Fibroblast of skin of back (primary cell): Measurements from ENCODE around the gene PDE10A.
A peak's percentile ranks its signal among the peaks of the same experiment; 100 is the strongest.

Source experiments
- DNase-seq: peaks from one replicate; pipeline ENCODE4 v3.0.0-alpha.2; 2013

The PDE10A gene

GRCh38 chr6:165678429-165678828, 15.4 kb upstream of the PDE10A start:
- no peak for DNase-seq

- DNase-seq = no peak
Measured at GRCh38 chr6:165677091-165677490, 14.1 kb upstream of the PDE10A start.

- DNase-seq = no peak
Measured at GRCh38 chr6:165676435-165677068, 13.5 kb upstream of the PDE10A start.

GRCh38 chr6:165675120-165675519, 12.1 kb upstream of the PDE10A start:
- DNase-seq = no peak

- DNase-seq = no peak
Measured at GRCh38 chr6:165674155-165675029, 11.4 kb upstream of the PDE10A start.

GRCh38 chr6:165671222-165671768, 8.3 kb upstream of the PDE10A start:
- no peak for DNase-seq

- DNase-seq = no peak
Measured at GRCh38 chr6:165668951-165669350, 5.9 kb upstream of the PDE10A start.

- no peak for DNase-seq
Measured at GRCh38 chr6:165665384-165665672, 2.3 kb upstream of the PDE10A start.

GRCh38 chr6:165664559-165665383, 1.7 kb upstream of the PDE10A start:
- no peak for DNase-seq

GRCh38 chr6:165663736-165664558, 906 bp upstream of the PDE10A start:
- no peak for DNase-seq

- peak; percentile 16 for DNase-seq
Measured at GRCh38 chr6:165663377-165663735, 315 bp upstream of the PDE10A start.

GRCh38 chr6:165662041-165662748, 846 bp downstream of the PDE10A start:
- DNase-seq = peak; percentile 45

GRCh38 chr6:165661664-165662025, 1.4 kb downstream of the PDE10A start:
- DNase-seq = no peak

GRCh38 chr6:165660857-165661663, 2.0 kb downstream of the PDE10A start:
- DNase-seq = no peak

GRCh38 chr6:165659945-165660856, 2.8 kb downstream of the PDE10A start:
- DNase-seq = no peak

GRCh38 chr6:165658395-165659058, 4.5 kb downstream of the PDE10A start:
- no peak for DNase-seq

- DNase-seq = no peak
Measured at GRCh38 chr6:165657325-165657680, 5.7 kb downstream of the PDE10A start.

GRCh38 chr6:165656581-165657324, 6.3 kb downstream of the PDE10A start:
- DNase-seq = no peak
